Peyer's patch (tissue), 4 donors: Measurements from ENCODE around the gene KIAA2012. TPM values are rescaled to one million over a fixed set of nuclear protein-coding genes. Genes with fewer than 3 reads are reported as not detected.

ENCODE experiments used
- DNase-seq, 3 donors: peaks; one replicate each; pipeline ENCODE4 v3.0.0-alpha.2; 2017 to 2019
- H3K27ac ChIP-seq, 4 donors: fragments of 200-600 bp; sonication (generic); one replicate each; pipeline ENCODE4 v1.5.1; 2016 to 2019
- H3K27me3 ChIP-seq, 2 donors: fragments of 200-600 bp; sonication (generic); one replicate each; pipeline ENCODE4 v1.5.1; 2019
- H3K36me3 ChIP-seq, 3 donors: fragments of 200-600 bp; sonication (generic); one replicate each; pipeline ENCODE4 v1.5.1; 2016 to 2019
- H3K4me1 ChIP-seq, 4 donors: fragments of 200-600 bp; sonication (generic); one replicate each; pipeline ENCODE4 v1.5.1; 2016 to 2019
- H3K4me3 ChIP-seq, 4 donors: fragments of 200-600 bp; sonication (generic); 1 replicate in 3 of 4; 2 replicates in 1 of 4; pipeline ENCODE4 v1.5.1; 2016 to 2019; ENCODE audit warnings: mild to moderate bottlenecking in 1 of 4
- H3K9me3 ChIP-seq, 4 donors: fragments of 200-600 bp; sonication (generic); one replicate each; pipeline ENCODE4 v1.5.1; 2016 to 2019; ENCODE audit warnings: mild to moderate bottlenecking in 1 of 4
- POLR2A ChIP-seq, 2 donors: fragments of 450-650 bp; IDR thresholded peaks; one replicate each; pipeline ENCODE4 v1.5.1; 2017; ENCODE audit warnings: antibody characterized with exemption in 2 of 2, mild to moderate bottlenecking in 2 of 2, moderate library complexity in 2 of 2
- total RNA-seq, 4 donors: library from RNA; depleted of rRNA; stranded (reverse); fragments of >200 nt; gene quantifications; one replicate each; pipeline ENCODE4 v1.1.0, GENCODE V29; 2016
- TF ChIP-seq, protein P1 (sequence below), 6 experiments: fragments of 450-650 bp in 4 of 6; fragments of 200-600 bp in 2 of 6; sonication (generic) in 1 of 6; IDR thresholded peaks; one replicate each; pipeline ENCODE4 v1.5.1; 2017 to 2019; ENCODE audit warnings: antibody characterized with exemption in 6 of 6, mild to moderate bottlenecking in 3 of 6, moderate library complexity in 1 of 6

KIAA2012 gene
- total RNA-seq, 4 donors from 2014 or later: 0.27 TPM; not detected in 3

DNA sequence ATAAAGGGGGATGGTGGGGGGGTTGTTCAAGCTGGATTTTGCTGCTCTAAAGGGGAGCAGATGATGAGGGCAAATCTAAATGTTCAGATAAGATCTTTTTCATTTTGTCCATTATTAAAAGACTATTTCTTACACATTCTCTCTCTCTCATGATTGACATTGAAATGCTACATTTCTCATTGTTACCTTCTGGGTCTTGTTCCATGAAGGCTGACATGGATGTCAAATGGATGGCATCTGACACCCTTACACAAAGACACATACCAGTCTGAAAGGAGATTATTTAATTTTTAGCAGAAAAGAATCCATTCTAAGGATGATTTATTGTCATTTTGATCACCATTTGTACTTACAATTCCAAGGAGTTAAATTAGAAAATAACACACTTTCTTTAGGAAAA is 28.3 kb upstream of the KIAA2012 start:
- no peaks in the 10 kb centered on the region for H3K36me3 ChIP-seq
- DNase-seq: no peak
- TF ChIP-seq, protein P1, sequence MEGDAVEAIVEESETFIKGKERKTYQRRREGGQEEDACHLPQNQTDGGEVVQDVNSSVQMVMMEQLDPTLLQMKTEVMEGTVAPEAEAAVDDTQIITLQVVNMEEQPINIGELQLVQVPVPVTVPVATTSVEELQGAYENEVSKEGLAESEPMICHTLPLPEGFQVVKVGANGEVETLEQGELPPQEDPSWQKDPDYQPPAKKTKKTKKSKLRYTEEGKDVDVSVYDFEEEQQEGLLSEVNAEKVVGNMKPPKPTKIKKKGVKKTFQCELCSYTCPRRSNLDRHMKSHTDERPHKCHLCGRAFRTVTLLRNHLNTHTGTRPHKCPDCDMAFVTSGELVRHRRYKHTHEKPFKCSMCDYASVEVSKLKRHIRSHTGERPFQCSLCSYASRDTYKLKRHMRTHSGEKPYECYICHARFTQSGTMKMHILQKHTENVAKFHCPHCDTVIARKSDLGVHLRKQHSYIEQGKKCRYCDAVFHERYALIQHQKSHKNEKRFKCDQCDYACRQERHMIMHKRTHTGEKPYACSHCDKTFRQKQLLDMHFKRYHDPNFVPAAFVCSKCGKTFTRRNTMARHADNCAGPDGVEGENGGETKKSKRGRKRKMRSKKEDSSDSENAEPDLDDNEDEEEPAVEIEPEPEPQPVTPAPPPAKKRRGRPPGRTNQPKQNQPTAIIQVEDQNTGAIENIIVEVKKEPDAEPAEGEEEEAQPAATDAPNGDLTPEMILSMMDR (IDR thresholded peaks at IDR 0.05): no peak
- no peak for TF ChIP-seq POLR2A (IDR thresholded peaks at IDR 0.05)

DNA sequence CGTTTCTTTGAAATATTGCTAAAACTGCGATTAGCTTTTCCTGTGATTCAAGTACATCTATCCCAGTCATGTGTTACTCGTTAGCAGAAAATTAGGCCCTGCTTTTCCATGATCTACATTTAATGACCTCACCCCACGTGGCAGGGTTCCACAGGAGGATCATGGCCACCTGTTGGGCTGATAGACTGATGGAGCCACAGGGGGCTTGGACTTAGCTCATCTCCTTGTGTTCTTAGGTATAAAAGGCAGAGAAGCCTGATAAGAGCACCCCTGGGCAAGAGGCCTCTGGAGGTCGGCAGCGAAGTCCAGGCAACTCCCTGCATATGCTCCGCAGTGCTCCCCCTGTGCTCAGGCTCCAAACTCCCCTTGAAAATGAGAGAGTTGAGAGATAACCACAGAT is 26.5 kb upstream of the KIAA2012 start:
- H3K9me3 ChIP-seq: no peaks in the 10 kb centered on the region
- H3K36me3 ChIP-seq: no peaks in the 10 kb centered on the region
- DNase-seq: no peak
- no peaks in the 10 kb centered on the region for H3K27me3 ChIP-seq
- H3K4me3 ChIP-seq: no peak overlapping the region
- H3K4me1 ChIP-seq: no peaks in the 10 kb centered on the region
- TF ChIP-seq, protein P1 (IDR thresholded peaks at IDR 0.05): no peak
- no peak for TF ChIP-seq POLR2A (IDR thresholded peaks at IDR 0.05)
- no peak overlapping the region for H3K27ac ChIP-seq

More for the DNA sequence above, 28.3 kb upstream of the KIAA2012 start:
- Histone ChIP-seq H3K27ac (no peak overlapping the region), H3K9me3 (no peaks in the 10 kb centered on the region), H3K4me3 (no peak overlapping the region), H3K27me3 (no peaks in the 10 kb centered on the region), H3K4me1 (no peaks in the 10 kb centered on the region)

DNA sequence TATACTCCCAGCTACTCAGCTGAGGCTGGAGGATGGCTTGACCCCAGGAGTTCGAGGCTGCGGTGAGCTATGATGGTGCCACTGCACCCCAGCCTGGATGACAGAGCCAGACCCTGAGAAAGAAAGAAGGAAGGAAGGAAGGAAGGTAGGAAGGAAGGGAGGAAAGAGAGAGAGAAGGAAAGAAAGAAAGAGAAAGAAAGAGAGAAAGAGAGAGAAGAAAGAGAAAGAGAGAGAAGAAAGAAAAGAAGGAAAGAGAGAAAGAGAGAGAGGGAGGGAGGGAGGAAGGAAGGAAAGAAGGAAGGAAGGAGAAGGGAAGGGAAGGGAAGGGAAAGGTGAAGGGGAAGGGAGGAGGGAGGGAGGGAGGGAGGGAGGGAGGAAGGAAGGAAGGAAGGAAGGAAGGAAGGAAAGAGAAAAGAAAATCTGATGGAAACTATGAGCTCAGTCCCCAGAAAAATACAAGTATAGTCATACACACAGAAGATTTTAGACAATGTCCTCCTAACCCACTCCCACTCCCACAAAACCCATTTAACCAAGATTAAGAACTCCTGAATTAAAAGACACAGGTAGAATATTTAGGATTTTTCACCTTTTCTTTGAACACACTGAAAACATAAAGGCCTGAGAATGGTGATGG is 23.8 kb upstream of the KIAA2012 start:
- Histone ChIP-seq H3K27ac (no peak overlapping the region), H3K9me3 (no peaks in the 10 kb centered on the region), H3K36me3 (no peaks in the 10 kb centered on the region), H3K27me3 (no peaks in the 10 kb centered on the region), H3K4me1 (no peaks in the 10 kb centered on the region), H3K4me3 (no peak overlapping the region)
- no peak for DNase-seq
- TF ChIP-seq, protein P1 (IDR thresholded peaks at IDR 0.05): no peak
- no peak for TF ChIP-seq POLR2A (IDR thresholded peaks at IDR 0.05)

DNA sequence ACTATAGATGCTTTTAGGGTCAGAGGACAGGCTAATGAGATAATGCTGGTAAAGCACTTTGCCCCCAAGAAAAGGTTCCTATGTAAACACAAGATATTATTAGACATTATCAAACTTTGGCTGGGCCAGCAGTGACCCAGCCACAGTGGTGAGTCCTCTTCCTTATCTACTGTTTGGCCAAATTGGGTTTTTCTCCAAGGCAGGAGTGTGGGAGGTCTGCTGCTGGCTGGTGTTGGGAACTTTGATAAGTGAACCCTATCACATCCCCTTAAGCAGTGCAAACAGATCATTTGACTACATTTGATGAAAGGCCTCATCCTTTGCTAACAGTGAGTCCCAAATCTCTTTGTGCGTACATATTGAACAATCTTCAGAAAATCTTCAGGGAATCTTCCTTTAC is 23.2 kb upstream of the KIAA2012 start:
- no peaks in the 10 kb centered on the region for H3K4me1 ChIP-seq
- no peaks in the 10 kb centered on the region for H3K9me3 ChIP-seq
- TF ChIP-seq POLR2A (IDR thresholded peaks at IDR 0.05): no peak
- TF ChIP-seq, protein P1 (IDR thresholded peaks at IDR 0.05): no peak
- no peak overlapping the region for H3K27ac ChIP-seq
- H3K36me3 ChIP-seq: no peaks in the 10 kb centered on the region
- no peaks in the 10 kb centered on the region for H3K27me3 ChIP-seq
- H3K4me3 ChIP-seq: no peak overlapping the region
- no peak for DNase-seq

DNA sequence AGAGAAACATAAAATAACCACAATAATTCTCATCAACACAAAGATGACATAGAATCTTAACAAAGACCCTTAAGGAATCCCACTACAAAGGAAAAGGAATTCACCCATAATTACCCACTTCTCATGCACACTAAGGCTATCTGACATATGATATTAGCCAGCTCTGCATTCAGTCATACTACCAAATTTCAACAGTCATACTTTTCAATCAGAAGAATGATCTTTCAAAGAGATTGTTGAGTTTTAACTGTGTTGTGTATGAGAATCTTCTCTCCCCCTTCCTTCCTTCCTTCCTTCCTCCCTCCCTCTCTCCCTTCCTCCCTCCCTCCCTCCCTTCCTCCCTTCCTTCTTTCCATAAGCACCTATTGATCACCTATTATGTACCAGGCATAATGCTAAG is 22.4 kb upstream of the KIAA2012 start:
- TF ChIP-seq, protein P1 (IDR thresholded peaks at IDR 0.05): no peak
- TF ChIP-seq POLR2A (IDR thresholded peaks at IDR 0.05): no peak
- DNase-seq: no peak
- Histone ChIP-seq H3K9me3 (no peaks in the 10 kb centered on the region), H3K4me1 (no peaks in the 10 kb centered on the region), H3K27me3 (no peaks in the 10 kb centered on the region), H3K36me3 (no peaks in the 10 kb centered on the region), H3K27ac (no peak overlapping the region), H3K4me3 (no peak overlapping the region)
